ENCODE data around the gene SACM1L.
"Not testable (repeated sequence)": the region's sequence is repeated elsewhere in the genome, so short reads cannot be mapped to it uniquely, and the experiment has no call there.

SACM1L gene

DNA sequence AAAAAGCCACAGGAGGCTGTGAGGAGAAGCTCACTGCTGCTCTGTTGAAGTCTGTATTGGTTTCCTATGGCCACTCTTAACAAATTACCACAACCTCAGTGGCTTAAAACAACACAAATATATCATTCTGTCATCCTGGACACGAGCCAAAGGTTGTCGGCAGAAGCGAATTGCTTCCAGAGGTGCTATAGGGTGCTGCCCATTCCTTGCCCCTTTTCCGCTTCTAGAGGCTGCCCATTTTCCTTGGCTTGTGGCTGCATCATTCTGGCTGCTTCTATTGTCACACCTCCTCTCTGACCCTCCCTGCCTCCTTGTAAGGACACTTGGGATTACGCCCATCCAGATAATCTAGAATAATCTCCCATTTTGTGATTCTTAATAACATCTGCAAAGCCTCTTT is 6.4 kb upstream of the SACM1L start:
- TF ChIP-seq EZH2phosphoT487 (IDR thresholded peaks at IDR 0.05; ENCODE audit: borderline replicate concordance) = no peak
- TF ChIP-seq, protein P1, sequence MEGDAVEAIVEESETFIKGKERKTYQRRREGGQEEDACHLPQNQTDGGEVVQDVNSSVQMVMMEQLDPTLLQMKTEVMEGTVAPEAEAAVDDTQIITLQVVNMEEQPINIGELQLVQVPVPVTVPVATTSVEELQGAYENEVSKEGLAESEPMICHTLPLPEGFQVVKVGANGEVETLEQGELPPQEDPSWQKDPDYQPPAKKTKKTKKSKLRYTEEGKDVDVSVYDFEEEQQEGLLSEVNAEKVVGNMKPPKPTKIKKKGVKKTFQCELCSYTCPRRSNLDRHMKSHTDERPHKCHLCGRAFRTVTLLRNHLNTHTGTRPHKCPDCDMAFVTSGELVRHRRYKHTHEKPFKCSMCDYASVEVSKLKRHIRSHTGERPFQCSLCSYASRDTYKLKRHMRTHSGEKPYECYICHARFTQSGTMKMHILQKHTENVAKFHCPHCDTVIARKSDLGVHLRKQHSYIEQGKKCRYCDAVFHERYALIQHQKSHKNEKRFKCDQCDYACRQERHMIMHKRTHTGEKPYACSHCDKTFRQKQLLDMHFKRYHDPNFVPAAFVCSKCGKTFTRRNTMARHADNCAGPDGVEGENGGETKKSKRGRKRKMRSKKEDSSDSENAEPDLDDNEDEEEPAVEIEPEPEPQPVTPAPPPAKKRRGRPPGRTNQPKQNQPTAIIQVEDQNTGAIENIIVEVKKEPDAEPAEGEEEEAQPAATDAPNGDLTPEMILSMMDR (conservative IDR thresholded peaks at IDR 0.05; ENCODE audit: low read length) = no peak
- no peak overlapping the region for H3K4me3 ChIP-seq (ENCODE audit: low read length, poor library complexity, severe bottlenecking)

DNA sequence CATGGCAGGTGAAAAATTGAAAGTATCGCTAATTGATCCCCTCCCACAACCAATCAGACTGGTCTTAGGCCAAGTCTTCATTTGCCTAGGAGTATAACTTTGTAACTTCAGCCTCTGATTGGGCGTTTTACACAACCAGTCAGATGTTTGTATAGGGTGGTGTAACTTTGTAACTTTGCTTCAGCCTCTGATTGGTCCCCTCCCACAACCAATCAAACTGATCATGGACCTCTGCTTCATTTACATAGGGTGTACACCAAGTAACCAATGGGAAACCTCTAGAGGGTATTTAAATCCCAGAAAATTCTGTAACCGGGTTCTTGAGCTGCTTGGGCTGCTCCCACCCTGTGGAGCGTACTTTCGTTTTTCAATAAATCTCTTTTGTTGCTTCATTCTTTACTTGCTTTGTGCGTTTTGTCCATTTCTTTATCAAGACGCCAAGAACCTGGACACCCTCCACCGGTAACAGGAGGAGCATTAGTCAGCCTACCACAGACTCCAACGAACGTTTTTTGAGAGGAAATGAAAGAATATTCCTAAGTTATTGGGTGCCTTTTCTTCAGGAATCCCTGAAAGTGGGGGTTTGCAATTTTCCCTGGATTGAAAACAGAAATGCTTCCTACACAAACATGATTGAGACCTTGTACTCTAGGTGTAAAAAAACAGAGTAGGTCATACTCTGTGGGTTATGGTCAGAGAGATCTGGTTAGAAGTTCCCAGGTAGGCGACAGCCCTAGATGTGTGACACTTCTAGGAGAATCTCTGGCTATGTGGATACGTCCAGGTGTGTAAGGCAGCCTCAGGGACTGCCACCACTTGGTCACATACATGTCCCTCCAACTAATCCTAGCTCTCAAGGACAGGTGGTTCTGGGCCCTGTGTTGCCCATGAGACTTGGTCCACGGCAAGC is 5.5 kb upstream of the SACM1L start:
- H3K79me2 ChIP-seq (ENCODE audit: insufficient read depth, low read length) = no peaks in the 10 kb centered on the region
- H3K9ac ChIP-seq (ENCODE audit: low read depth, low read length, poor library complexity, severe bottlenecking) = no peak overlapping the region
- TF ChIP-seq EZH2phosphoT487 (IDR thresholded peaks at IDR 0.05; ENCODE audit: borderline replicate concordance) = no peak
- TF ChIP-seq, protein P1 (conservative IDR thresholded peaks at IDR 0.05; ENCODE audit: low read length) = no peak
- H3K9me2 ChIP-seq (replicated peaks; ENCODE audit: low read depth, low read length) = no peaks in the 10 kb centered on the region
- H3F3A ChIP-seq (ENCODE audit: low read depth) = peaks cover 6% of the 10 kb centered on the region
- H4K20me1 ChIP-seq (ENCODE audit: insufficient read depth, low read length, poor library complexity, severe bottlenecking) = no peaks in the 10 kb centered on the region
- no peaks in the 10 kb centered on the region for H3K9me3 ChIP-seq (ENCODE audit: insufficient read depth, low read depth, low read length)
- no peaks in the 10 kb centered on the region for H3K27me3 ChIP-seq (ENCODE audit: insufficient read depth, low read length, poor library complexity, severe bottlenecking)
- no peak overlapping the region for H2AFZ ChIP-seq (ENCODE audit: low read length)
- no peak overlapping the region for H3K4me2 ChIP-seq (ENCODE audit: low read depth, low read length, poor library complexity, severe bottlenecking)
- H3K36me3 ChIP-seq (ENCODE audit: insufficient read depth, low read length) = peaks cover 11% of the 10 kb centered on the region; the same call in 1 of the 2 replicates
- peaks cover 3% of the 10 kb centered on the region for H3K4me1 ChIP-seq (ENCODE audit: insufficient read depth, low read length, poor library complexity, severe bottlenecking)
- H3K4me3 ChIP-seq (ENCODE audit: low read length, poor library complexity, severe bottlenecking) = no peak overlapping the region

More for the DNA sequence above, 6.4 kb upstream of the SACM1L start:
- peaks cover 20% of the 10 kb centered on the region; the same call in 1 of the 2 replicates for H3K36me3 ChIP-seq (ENCODE audit: insufficient read depth, low read length)
- no peaks in the 10 kb centered on the region for H3F3A ChIP-seq (ENCODE audit: low read depth)
- H3K27me3 ChIP-seq (ENCODE audit: insufficient read depth, low read length, poor library complexity, severe bottlenecking) = no peaks in the 10 kb centered on the region
- no peaks in the 10 kb centered on the region for H3K79me2 ChIP-seq (ENCODE audit: insufficient read depth, low read length)
- H3K9me2 ChIP-seq (replicated peaks; ENCODE audit: low read depth, low read length) = no peaks in the 10 kb centered on the region
- H3K4me1 ChIP-seq (ENCODE audit: insufficient read depth, low read length, poor library complexity, severe bottlenecking) = peaks cover 1% of the 10 kb centered on the region
- no peak overlapping the region for H3K9ac ChIP-seq (ENCODE audit: low read depth, low read length, poor library complexity, severe bottlenecking)
- H3K4me2 ChIP-seq (ENCODE audit: low read depth, low read length, poor library complexity, severe bottlenecking) = no peak overlapping the region
- no peak overlapping the region for H2AFZ ChIP-seq (ENCODE audit: low read length)
- no peaks in the 10 kb centered on the region for H3K9me3 ChIP-seq (ENCODE audit: insufficient read depth, low read depth, low read length)
- H4K20me1 ChIP-seq (ENCODE audit: insufficient read depth, low read length, poor library complexity, severe bottlenecking) = no peaks in the 10 kb centered on the region

DNA sequence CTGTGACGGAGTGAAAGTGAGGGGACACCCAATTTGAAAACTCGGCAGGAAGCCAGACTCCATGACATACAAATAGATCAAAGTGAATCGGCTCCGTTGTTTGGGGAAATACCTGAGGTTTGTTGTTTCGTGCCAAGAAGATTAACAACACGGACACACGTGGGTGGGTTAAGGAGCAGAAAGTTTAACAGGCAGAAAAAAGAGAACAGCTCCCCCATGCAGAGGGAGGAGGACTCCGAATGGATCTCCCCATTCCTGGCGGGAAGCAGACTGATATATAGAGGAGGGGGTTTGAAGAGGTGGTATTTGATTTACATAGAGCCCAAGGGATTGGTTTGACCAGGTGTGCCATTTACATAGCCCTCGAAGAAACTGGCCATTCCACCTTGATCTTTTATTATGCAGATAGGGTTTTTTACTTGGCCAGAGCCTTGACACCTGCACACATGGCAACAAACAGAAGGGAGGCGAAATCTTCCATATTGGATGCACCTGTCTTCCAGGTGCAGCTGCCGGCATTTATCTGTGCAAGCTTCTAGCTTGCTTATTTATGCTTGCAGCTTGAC is 4.8 kb upstream of the SACM1L start:
- no peaks in the 10 kb centered on the region for H4K20me1 ChIP-seq (ENCODE audit: insufficient read depth, low read length, poor library complexity, severe bottlenecking)

DNA sequence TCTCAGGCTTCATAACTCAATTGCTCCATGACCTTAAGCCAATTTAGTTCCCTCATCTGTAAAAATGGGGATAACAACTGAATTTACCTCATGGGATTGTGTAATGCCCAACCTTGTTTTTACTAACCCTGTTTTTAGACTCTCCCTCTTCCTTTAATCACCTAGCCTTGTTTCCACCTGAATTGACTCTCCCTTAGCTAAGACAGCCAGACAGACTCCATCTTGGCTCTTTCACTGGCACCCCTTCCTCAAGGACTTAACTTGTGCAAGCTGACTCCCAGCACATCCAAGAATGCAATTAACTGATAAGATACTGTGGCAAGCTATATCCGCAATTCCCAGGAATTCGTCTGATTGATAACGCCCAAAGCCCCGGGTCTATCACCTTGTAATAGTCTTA is 3.5 kb upstream of the SACM1L start:
- H3K9me3 ChIP-seq (ENCODE audit: insufficient read depth, low read depth, low read length); H3K9ac ChIP-seq (ENCODE audit: low read depth, low read length, poor library complexity, severe bottlenecking); H3K4me2 ChIP-seq (ENCODE audit: low read depth, low read length, poor library complexity, severe bottlenecking); H3K36me3 ChIP-seq (ENCODE audit: insufficient read depth, low read length); H3K4me3 ChIP-seq (ENCODE audit: low read length, poor library complexity, severe bottlenecking); H2AFZ ChIP-seq (ENCODE audit: low read length); H3K9me2 ChIP-seq (replicated peaks; ENCODE audit: low read depth, low read length); H3K4me1 ChIP-seq (ENCODE audit: insufficient read depth, low read length, poor library complexity, severe bottlenecking); H3K27me3 ChIP-seq (ENCODE audit: insufficient read depth, low read length, poor library complexity, severe bottlenecking): not testable (repeated sequence)
- Histone ChIP-seq H3K79me2 (ENCODE audit: insufficient read depth, low read length) (peaks cover 15% of the 10 kb centered on the region), H4K20me1 (ENCODE audit: insufficient read depth, low read length, poor library complexity, severe bottlenecking) (peaks cover 13% of the 10 kb centered on the region), H3F3A (ENCODE audit: low read depth) (peaks cover 14% of the 10 kb centered on the region)

More for the DNA sequence above, 4.8 kb upstream of the SACM1L start:
- H3K9me2 ChIP-seq (replicated peaks; ENCODE audit: low read depth, low read length) = no peaks in the 10 kb centered on the region
- H2AFZ ChIP-seq (ENCODE audit: low read length) = no peak overlapping the region
- H3K36me3 ChIP-seq (ENCODE audit: insufficient read depth, low read length) = peaks cover 6% of the 10 kb centered on the region; the same call in 1 of the 2 replicates
- H3K4me3 ChIP-seq (ENCODE audit: low read length, poor library complexity, severe bottlenecking) = no peak overlapping the region
- H3K9me3 ChIP-seq (ENCODE audit: insufficient read depth, low read depth, low read length) = no peaks in the 10 kb centered on the region
- peaks cover 2% of the 10 kb centered on the region; the same call in 1 of the 2 replicates for H3K79me2 ChIP-seq (ENCODE audit: insufficient read depth, low read length)
- TF ChIP-seq, protein P1 (conservative IDR thresholded peaks at IDR 0.05; ENCODE audit: low read length) = no peak
- TF ChIP-seq EZH2phosphoT487 (IDR thresholded peaks at IDR 0.05; ENCODE audit: borderline replicate concordance) = no peak
- peaks cover 6% of the 10 kb centered on the region for H3F3A ChIP-seq (ENCODE audit: low read depth)
- peaks cover under 1% of the 10 kb centered on the region for H3K27me3 ChIP-seq (ENCODE audit: insufficient read depth, low read length, poor library complexity, severe bottlenecking)
- peaks cover 3% of the 10 kb centered on the region for H3K4me1 ChIP-seq (ENCODE audit: insufficient read depth, low read length, poor library complexity, severe bottlenecking)
- H3K4me2 ChIP-seq (ENCODE audit: low read depth, low read length, poor library complexity, severe bottlenecking) = no peak overlapping the region
- no peak overlapping the region for H3K9ac ChIP-seq (ENCODE audit: low read depth, low read length, poor library complexity, severe bottlenecking)
